GM21825 (cell line): ENCODE data around the gene EXOSC6.
"Not testable (repeated sequence)": the region's sequence is repeated elsewhere in the genome, so short reads cannot be mapped to it uniquely, and the experiment has no call there.

Experiments
- ATAC-seq: cut with Tn5 transposase; IDR thresholded peaks from one replicate; pipeline ENCODE4 v1.9.1; 2021; ENCODE audit warnings: mild to moderate bottlenecking, moderate library complexity; ENCODE audit not compliant: unreplicated experiment

Gene EXOSC6

DNA sequence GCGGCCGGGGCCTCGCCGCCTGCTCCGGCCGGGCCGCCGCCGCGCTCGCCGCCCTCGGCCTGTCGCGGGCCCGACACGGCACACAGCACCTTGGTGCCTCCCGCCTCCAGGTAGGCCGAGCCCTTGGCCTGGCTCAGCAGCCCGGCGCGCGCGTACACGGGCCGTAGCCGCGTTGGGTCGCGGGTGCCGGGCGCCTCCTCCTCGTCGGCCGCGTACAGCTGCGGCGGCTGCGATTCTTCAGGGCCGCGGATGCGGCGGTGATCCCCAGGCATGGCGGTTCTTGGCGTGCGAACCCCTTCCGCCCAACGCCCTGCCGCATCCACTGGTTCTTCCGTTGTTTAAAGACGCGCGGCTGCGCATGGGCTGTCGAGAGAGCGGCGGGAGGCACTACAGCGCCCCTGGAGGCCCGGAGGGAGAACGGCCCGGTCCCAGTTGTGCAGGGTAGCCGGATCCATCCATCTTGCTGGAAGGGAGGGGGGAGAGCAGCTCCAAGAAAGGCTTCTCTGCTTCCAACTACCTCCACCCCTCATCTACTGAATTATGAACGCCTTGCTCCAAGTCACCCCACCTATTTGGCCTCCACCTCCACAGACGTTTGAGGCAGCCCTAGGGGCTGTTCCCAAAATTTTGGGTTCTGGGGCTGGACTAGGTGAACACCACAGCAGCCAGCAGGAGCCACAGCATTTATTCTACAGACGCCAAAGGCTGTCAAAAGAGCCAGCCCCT is at the start of gene EXOSC6:
TSS of gene EXOSC6 (minus strand) at position 312 of the 726 bp plus-strand sequence. CDS start at position 272, 40 bp downstream.
- peak; percentile 85 for ATAC-seq

DNA sequence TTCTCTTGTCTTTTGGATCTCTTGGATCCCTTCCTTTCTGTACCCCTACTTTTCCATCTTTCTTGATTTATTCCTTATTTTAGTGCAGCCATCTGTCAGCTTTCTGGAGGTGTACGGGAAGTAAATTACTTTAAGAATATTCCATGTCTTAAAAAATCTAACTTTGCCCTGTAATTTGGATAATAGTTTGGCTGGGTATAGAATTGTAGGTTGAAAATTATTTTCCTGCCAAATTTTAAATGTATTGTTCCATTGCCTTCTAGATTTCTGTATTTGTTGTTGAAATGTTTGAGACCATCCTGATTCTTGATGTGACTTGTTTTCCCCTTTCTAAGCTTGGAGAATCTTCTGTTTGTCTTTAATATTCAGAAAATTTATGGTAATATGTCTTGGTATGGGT is 49.4 kb upstream of the EXOSC6 start:
- no peak for ATAC-seq

DNA sequence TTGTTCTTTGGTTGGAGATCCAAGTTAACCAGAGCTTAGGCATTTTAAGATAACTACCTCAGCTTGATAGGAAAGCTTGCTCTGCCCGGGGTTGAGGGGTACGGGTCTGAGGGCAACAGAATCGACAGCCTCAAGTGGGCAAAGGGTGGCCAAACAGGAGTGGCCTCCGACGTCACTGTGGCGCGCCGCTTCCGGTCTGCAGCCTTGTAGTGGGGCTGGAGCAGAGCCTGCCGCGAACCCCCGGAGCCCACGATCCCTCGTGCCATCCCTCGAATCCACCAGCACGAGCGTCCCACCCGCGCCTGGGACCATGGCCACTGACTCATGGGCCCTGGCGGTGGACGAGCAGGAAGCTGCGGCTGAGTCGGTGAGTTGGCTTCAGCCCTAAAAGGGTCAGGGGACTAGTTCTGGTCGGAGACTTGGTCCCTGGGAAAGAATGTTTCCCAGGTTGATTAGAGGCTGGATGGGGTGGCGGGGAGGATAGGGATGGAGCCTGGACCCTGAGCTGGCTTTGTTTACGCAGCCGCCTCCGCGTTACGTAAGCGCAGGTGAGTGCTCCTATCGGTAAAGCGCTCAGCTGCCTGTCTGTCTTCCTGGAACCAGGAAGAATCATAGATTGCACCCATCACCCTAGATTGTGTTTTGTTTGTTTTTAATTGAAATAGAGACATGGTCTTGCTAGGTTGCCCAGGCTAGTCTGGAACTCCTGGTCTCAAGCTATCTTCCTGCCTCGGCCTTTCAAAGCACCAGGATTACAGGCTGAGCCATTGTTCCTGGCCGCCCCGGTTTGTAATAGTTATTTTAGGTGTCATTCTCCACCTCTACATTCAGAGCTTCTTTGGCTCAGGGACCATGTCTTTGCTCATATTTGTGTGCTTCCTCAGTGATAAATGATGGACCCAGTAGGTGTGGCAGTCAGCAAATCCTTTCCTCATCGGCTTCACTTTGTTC is 47.5 kb upstream of the EXOSC6 start, which contains the start of gene DDX19B:
TSS of gene DDX19B (plus strand) at position 199 of the 951 bp plus-strand sequence. CDS start at position 311, 112 bp downstream.
- peak; percentile 78 for ATAC-seq

DNA sequence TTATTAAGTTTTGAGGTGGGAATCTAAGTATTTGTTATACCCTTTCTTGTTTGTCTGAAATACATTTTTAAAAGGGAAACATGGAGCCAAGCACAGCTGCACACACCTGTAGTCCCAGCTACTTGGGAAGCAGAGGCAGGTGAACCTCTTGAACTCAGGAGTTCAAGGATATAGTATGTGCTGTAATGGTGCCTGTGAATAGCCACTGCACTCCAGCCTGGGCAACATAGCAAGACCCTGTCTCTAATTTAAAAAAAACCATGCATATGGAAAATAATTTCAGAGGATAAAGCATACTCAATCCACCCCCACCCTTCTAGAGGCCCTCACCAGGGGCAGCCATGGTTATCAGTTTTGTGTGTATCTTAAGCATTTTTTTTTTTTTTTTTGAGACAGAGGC is 43.9 kb upstream of the EXOSC6 start:
- ATAC-seq = no peak

DNA sequence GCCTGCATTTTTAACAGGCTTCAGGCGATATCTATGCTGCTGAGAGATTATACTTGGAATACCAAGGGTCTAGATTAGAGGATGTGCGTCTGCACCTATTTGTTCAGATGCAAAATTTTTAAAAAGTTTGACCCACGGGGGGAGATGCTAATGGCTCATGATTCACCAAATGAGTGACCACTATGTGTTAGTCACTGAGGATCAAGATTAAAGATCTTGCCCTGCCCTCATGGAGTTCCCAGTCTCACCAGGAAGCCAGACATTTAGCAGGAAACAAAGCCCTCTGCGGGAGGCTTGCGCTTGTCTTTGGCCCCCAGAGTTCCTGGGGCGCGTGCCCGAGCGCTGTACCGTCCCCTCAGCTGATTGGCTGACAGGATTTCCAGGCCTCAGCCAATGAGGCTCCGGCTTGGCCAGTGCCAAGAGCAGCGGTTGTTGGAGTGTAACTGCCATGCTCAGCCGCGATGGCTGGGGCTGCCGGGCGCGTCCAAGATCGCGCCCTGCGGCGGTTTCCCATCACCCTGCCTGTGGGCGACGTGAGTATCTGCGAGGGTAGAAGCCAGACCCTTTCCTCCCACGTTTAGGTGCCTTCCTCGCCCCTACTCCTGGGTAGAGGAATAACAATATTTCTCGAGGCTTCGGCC is 42.8 kb upstream of the EXOSC6 start:
- ATAC-seq = no peak

DNA sequence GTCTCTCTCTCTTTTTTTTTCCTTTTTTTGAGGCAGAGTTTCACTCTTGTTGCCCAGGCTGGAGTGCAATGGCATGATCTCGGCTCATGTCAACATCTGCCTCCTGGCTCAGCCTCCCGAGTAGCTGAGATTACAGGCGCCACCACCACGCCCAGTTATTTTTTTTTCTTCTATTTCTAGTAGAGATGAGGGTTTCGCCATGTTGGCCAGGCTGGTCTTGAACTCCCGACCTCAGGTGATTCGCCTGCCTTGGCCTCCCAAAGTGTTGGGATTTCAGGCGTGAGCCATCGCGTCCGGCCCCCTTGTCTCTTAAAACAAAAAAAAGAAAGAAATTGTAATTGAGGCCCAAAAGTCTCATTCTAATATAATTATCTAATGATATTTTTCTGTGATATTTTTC is 40.4 kb upstream of the EXOSC6 start:
- ATAC-seq = not testable (repeated sequence)

DNA sequence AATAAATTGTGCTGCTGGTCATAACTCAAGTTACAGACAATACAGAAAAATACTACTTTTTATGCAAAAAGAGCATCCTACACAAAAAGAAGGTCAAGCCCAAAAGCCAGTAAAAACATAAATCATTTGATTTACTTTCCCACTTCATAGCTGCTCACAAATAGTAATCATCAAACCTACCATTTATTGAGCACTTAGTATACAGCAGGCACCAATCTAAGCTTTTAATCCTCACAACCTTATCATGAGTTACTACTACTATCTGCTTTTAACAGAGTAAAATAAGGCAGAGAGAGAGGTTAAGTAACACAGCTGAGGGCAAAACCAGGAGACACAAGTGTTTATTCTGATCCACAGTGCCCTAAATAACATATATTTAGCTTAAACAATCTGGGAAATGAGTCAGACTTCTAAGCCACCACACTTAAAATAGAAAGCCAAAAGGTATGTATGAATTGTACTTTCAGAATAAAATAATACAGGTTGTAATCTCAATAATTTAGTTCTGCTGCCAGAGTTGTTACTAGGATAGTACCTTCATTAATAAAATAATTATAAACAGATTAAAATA is 39.3 kb upstream of the EXOSC6 start:
- ATAC-seq = no peak

DNA sequence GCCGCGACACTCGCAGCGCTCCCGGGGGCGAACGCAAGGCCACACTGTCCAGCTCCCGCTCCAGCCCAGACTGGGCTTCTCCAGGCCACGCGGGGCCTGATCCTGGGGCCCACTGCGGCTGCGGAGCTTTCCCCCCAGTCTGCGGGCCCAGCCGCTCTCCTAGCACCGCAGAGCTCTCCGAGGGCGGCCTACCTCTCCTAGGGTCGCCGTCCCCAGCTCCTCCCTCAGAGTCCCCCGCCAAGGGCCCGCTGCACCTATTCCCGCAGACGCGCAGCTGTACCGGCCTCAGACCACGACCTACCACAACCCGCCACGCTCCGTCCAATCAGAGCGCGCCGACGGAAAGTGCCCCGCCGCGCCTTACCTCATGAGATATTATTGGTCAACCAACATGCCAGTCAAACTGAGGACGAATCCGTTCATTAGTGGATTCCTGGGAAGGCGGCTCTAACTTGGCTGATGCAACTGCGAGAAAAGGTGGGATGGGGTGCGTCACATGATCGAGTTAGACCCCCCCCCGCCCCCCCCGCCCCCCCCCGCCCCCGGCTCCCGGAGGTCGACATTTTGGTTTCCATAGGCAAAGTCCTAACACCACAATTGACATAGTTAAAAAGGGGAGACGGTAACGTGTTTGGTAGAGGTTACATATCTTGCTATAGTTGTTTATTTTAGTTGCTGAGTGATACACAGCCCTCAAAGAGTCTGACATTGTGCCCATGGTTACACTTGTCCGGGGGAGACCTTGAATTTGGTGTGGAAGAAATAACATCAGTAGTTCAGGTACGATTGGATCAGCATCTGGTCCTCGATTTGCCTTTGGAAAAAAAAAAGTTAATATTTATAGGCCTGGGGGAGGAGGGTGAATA is 37.7 kb upstream of the EXOSC6 start, which contains the start of gene AARS1:
TSS of gene AARS1 (minus strand) at position 278 of the 866 bp plus-strand sequence. CDS start 6,743 bp downstream, outside the sequence.
- peak; percentile 98 for ATAC-seq

DNA sequence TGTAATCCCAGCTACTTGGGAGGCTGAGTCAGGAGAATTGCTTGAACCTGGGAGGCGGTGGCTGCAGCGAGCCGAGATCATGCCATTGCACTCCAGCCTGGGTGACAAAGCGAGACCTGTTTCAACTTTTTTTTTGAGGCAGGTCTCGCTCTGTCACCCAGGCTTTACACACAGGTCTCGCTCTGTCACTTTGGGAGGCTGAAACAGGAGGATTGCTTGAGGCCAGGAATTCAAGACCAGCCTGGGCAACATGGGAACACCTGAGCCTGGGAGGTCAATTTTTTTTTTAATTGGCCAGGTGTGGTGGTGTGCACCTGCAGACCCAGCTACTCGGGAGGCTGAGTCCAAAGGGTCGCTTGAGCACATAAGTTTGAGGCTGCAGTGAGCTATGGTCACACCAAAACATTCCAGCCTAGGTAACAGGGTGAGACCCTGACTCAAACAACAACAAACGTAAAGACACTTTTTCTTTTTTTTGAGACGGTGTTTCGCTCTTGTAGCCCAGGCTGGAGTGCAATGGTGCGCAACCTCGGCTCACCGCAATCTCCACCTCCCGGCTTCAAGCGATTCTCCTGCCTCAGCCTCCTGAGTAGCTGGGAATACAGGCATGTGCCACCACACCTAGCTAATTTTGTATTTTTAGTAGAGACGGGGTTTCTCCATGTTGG is 35.7 kb upstream of the EXOSC6 start:
- not testable (repeated sequence) for ATAC-seq

DNA sequence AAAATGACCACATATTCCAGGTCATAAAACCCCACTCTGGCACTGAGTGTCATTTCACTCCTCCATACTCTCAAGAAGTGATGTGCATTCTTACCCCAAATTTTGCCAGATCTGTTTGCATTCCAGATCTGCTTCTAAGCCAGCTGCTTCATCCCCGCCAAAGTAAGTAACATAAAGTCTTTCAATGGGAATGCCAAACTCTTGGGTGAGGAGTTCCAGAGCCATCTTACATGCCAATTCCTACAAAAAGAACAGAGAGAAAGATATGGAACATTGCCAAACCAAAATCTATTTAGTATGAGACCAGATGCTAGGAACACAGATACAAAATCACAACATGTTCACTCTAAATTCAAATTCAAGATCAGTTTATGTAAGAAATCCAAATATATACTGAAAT is 24.7 kb upstream of the EXOSC6 start:
- ATAC-seq = no peak

DNA sequence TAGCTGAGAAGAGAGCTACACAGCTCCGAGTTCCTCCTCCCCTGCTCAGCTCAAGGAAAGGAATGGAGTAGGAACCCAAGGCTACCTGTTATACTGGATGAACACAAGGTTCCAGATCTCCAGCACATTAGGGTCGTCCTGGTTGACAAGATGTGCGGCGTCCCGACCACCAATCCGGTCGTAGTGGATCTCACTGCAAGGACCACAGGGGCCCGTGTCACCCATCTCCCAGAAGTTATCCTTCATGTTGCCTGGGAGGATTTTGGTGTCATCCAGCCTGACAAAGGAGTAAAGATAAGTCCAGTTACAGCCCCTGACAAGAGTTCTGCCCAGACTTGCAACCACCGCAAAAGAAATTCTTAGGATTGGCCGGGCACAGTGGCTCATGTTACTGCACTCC is 20.0 kb upstream of the EXOSC6 start:
- ATAC-seq = no peak

DNA sequence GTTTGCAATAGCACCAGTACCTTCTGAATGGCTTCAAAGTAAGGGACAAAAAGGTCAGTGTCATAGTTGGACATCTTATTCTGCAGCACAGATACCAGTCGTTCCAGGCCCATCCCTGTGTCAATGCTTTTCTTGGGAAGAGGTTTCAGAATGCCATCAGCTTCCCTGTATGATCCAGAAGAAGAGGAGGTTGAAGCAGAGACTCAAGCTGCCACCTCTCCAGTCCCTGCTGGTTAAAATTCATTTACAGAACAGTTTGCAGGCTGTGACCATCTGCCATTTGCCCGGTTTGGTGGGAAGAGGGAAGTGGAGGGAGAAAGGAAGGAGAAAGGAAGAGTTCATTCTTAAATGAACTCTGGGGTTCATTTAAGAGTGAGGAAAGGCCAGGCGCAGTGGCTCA is 18.4 kb upstream of the EXOSC6 start:
- ATAC-seq = no peak

DNA sequence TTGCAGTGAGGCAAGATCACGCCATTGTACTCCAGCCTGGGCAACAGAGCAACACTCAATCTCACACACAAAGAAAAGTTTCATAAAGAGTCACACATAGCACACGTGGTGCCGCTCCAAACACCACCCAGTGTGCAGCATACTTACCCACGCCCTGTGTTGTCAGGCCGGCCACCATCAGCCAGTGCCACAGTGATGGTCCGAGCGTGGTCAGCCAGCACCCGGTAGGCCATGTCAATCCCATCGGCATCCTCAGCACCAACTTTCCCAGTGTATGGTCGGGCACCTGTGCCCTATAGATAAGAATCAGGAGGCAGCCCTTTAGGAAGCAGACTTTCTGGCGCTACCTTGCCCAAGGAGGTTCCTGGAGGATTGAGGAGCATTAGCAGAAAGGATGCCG is 17.7 kb upstream of the EXOSC6 start:
- ATAC-seq = no peak

DNA sequence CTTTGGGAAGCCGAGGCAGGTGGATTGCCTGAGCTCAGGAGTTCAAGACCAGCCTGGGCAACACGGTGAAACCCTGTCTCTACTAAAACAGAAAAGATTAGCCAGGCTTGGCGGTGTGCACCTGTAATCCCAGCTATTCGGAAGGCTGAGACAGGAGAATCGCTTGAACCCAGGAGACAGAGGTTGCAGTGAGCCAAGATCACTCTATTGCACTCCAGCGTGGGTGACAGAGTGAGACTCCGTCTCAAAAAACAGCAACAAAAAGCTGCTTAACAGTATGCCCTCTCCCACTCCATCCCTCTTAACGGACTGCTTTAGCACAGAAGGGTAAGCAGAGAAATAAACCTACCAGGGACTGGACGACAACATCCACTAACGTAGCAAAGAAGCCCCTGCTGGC is 16.2 kb upstream of the EXOSC6 start:
- ATAC-seq = not testable (repeated sequence)

DNA sequence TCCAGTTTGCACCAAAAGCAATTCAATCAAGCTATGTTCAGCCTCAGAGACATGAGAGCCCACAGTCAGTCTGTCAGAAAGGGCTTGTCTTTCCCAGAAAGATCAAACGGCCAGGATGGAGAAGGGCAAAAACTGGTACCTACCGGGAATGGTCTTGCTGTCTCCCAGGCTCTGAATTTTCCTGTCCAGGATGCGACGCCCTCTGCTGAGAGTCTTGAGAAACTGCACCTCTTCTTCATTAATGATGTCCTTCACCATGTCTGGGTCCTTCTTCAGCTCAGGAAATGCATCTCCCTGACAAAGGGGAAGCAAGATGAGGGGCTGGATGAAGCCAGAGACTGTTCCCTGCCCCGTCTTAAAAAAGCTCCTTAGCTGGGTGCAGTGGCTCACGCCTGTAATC is 15.8 kb upstream of the EXOSC6 start:
- ATAC-seq = no peak

DNA sequence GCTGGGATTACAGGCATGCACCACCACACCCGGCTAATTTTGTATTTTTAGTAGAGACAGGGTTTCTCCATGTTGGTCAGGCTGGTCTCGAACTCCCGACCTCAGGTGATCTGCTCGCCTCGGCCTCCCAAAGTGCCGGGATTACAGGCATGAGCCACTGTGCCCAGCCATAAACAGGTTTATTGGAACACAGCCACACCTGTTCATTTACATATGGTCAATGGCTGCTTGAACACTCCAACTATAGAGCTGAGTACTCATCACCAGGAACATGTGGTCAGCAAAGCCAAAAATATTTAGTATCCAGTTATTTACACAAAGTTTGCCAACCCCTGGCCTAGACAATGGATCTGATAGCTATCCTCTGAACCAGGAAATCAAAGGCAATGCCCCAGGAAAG is 8.2 kb upstream of the EXOSC6 start:
- ATAC-seq = not testable (repeated sequence)

DNA sequence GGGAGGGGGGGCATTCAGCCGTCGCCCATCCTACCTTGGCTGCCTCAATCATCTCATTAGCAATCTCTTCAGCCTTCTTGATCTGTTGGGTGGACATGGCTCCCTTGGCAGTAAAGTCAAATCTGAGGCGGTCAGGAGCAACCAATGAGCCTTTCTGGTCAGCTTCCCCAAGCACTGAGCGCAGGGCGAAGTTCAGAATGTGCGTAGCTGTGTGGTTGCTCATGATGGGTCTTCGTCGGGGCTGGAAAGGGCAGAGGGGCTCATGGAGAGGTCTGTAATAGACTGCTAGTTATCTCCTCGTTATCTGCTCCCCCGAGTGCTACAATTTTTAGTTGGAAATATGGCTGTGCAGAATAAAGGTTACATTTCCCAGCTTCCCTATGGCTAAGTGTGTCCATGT is 7.2 kb upstream of the EXOSC6 start:
- ATAC-seq = no peak

DNA sequence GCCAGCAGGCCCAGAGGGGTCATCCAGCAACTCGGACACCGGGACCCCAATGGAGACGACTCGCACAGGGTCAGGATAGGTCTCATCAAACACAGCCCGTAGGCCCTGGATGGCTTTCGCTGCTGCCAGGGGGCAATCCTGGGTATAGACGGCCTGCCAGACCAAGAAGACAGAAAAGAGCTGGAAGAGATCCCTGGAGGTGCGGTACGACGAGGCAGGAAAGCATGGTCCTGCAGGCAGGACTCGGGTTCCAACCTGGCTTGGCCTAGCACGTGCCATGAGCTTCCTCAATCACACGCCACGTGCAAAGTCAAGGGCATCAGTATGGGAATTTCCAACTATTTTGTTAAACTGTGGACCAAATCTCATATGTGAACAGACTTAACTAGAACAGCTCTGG is 6.3 kb upstream of the EXOSC6 start:
- ATAC-seq = no peak

DNA sequence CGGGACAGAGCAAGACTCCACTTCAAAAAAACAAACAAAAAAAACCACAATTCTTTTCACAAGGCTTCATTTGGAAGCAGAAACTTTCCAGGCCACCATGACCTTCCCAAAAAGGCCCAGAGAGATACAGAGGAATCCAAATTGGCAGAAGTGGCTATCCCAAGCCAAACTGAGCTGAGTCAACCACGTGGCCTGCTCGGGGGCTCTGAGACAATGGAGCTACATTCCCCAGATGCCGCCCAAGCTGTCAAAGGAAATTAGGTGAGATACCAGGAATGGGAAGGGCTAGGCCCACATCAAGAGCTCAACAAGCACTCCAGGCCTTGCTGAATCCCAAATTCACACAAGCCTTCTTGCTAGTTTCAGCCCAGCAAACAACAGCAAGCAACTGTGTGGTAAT is 5.7 kb upstream of the EXOSC6 start:
- ATAC-seq = no peak
